T-cell (primary cell): Measurements from ENCODE around the gene TMPRSS11E. TPM values are rescaled to one million over a fixed set of nuclear protein-coding genes. Genes with fewer than 3 reads are reported as not detected.
"Not testable (repeated sequence)": the region's sequence is repeated elsewhere in the genome, so short reads cannot be mapped to it uniquely, and the experiment has no call there.

ENCODE experiments used
- ATAC-seq, 4 experiments: fragments of 200-7000 bp in 3 of 4; fragments of 150-1000 bp in 1 of 4; cut with Tn5 transposase; replicated peaks in 1 of 4; 1 replicate in 3 of 4; 2 replicates in 1 of 4; pipeline ENCODE4 v1.10.0; 2021; ENCODE audit warnings: moderate library complexity in 3 of 4, mild to moderate bottlenecking in 2 of 4, moderate number of reproducible peaks in 1 of 4
- CTCF ChIA-PET, 2 donors: fragments of 300-600 bp; sonication (Branson Sonifier 250); formaldehyde crosslinking; loops; one replicate each; lab custom pipeline; 2022; ENCODE audit warnings: antibody characterized with exemption in 2 of 2; lab: Charles Lee
- POLR2A ChIA-PET, 2 donors: fragments of 300-600 bp; sonication (Branson Sonifier 250); formaldehyde crosslinking; loops; one replicate each; lab custom pipeline; 2022; ENCODE audit warnings: antibody characterized with exemption in 2 of 2; lab: Charles Lee
- DNase-seq, 35 experiments: peaks; one replicate each; pipeline versions ENCODE4 v3.0.0 to v3.0.0-alpha.2; 2013 to 2023
- H3K27ac ChIP-seq: one replicate; pipeline ENCODE4 v1.5.1; 2013; ENCODE audit warnings: low read length
- H3K27me3 ChIP-seq, 2 experiments: replicated peaks in 1 of 2; 1 replicate in 1 of 2; 2 replicates in 1 of 2; pipeline versions ENCODE4 v1.6.1 to v1.7.0; 2013; ENCODE audit warnings: low read length in 1 of 2, mixed read lengths in 1 of 2; ENCODE audit not compliant: control insufficient read depth in 2 of 2, insufficient read depth in 2 of 2; ENCODE audit errors: extremely low read depth in 1 of 2
- H3K36me3 ChIP-seq, 2 donors: 1 replicate in 1 of 2; 2 replicates in 1 of 2; pipeline versions ENCODE4 v1.6.1 to v1.7.0; 2013; ENCODE audit warnings: low read length in 1 of 2; ENCODE audit not compliant: control insufficient read depth in 2 of 2, insufficient read depth in 1 of 2; ENCODE audit errors: extremely low read depth in 1 of 2
- H3K4me1 ChIP-seq, 2 experiments: 1 replicate in 1 of 2; 2 replicates in 1 of 2; pipeline versions ENCODE4 v1.6.1 to v1.7.0; 2013; ENCODE audit warnings: low read length in 2 of 2, mixed read lengths in 1 of 2; ENCODE audit not compliant: insufficient read depth in 2 of 2, control insufficient read depth in 1 of 2; ENCODE audit errors: extremely low read depth in 1 of 2
- H3K4me3 ChIP-seq, 2 donors: 1 replicate in 1 of 2; 2 replicates in 1 of 2; pipeline versions ENCODE4 v1.5.1 to v1.7.0; 2013; ENCODE audit warnings: mild to moderate bottlenecking in 2 of 2, low read length in 1 of 2, moderate library complexity in 1 of 2; ENCODE audit not compliant: control insufficient read depth in 1 of 2; ENCODE audit errors: extremely low read depth in 1 of 2
- H3K9me3 ChIP-seq: 2 replicates; pipeline ENCODE4 v1.7.0; 2013
- H3K27ac Mint-ChIP-seq, 2 donors: one replicate each; pipeline ENCODE4 v1.8.0; 2020 to 2021; ENCODE audit warnings: mild to moderate bottlenecking in 2 of 2, mixed read lengths in 2 of 2
- H3K27me3 Mint-ChIP-seq, 2 donors: one replicate each; pipeline ENCODE4 v1.8.0; 2021 to 2022; ENCODE audit warnings: mixed read lengths in 2 of 2
- H3K36me3 Mint-ChIP-seq: one replicate; pipeline ENCODE4 v1.8.0; 2021; ENCODE audit warnings: mixed read lengths
- H3K4me1 Mint-ChIP-seq, 3 donors: one replicate each; pipeline ENCODE4 v1.8.0; 2020 to 2022; ENCODE audit warnings: mixed read lengths in 3 of 3, mild to moderate bottlenecking in 1 of 3
- H3K4me3 Mint-ChIP-seq, 3 donors: one replicate each; pipeline ENCODE4 v1.8.0; 2020 to 2022; ENCODE audit warnings: mild to moderate bottlenecking in 3 of 3, mixed read lengths in 3 of 3, moderate library complexity in 3 of 3
- H3K9me3 Mint-ChIP-seq, 3 donors: one replicate each; pipeline ENCODE4 v1.8.0; 2020 to 2022; ENCODE audit warnings: mixed read lengths in 3 of 3
- WGBS: methylation state at CpG from one replicate; pipeline ENCODE4 v1.1.5; 2013; ENCODE audit warnings: missing lambda C conversion rate; ENCODE audit not compliant: insufficient coverage; 5-methylcytosine and 5-hydroxymethylcytosine counted together
- total RNA-seq, 35 experiments: library from RNA in 6 of 35; stranded (reverse) in 6 of 35; fragments of 120-200 nt in 1 of 35; gene quantifications; one replicate each; pipeline versions ENCODE4 v1.2.1 to v1.2.4 and lab custom pipeline; 2013 to 2026

Gene TMPRSS11E
- total RNA-seq, 5 donors from 2014 or later (not counting 1 experiment from before 2014, with no cell fraction given) = 0.26 TPM; not detected in 4

GRCh38 chr4:68542742-68543141 is 95.5 kb downstream of the TMPRSS11E start:
- CTCF ChIA-PET, H3K27ac Mint-ChIP-seq: not testable (repeated sequence)
- WGBS = 85% methylated on average over 13 of the region's 13 CpGs

More at GRCh38 chr4:68542742-68543141, 95.5 kb downstream of the TMPRSS11E start:
- DNase-seq, H3K27ac ChIP-seq, ATAC-seq, H3K36me3 ChIP-seq, H3K4me1 Mint-ChIP-seq, H3K4me3 ChIP-seq, H3K27me3 ChIP-seq, H3K36me3 Mint-ChIP-seq, H3K9me3 ChIP-seq, H3K4me3 Mint-ChIP-seq, H3K9me3 Mint-ChIP-seq, H3K4me1 ChIP-seq: not testable (repeated sequence)
- POLR2A ChIA-PET = interaction anchor here in 1 of 2 donors (0.5 kb wide), 1 partner anchor 59 kb away, joined by 3 read pairs; no protein-coding TSS in a partner anchor
- peaks cover 0 to 14% of the 10 kb centered on the region in 2 donors for H3K27me3 Mint-ChIP-seq

Other genes starting within 250 kb of the TMPRSS11E start
- gene TMPRSS11B, start 201.8 kb upstream of the TMPRSS11E start, total RNA-seq = not detected
- gene YTHDC1, start 97.4 kb upstream of the TMPRSS11E start, total RNA-seq = 100 to 1,000 TPM; 163 to 233 (median 171) TPM
- under 1 TPM in 2 of 5 donors, not detected in 3; 0.18 to 0.35 TPM for gene UGT2B17, start 128.9 kb downstream of the TMPRSS11E start, total RNA-seq
- gene UGT2B15, start 223.2 kb downstream of the TMPRSS11E start, total RNA-seq = under 1 TPM in 3 of 5 donors, not detected in 2; 0.19 to 0.44 (median 0.20) TPM